C1 segment of cervical spinal cord (tissue), 14 donors: ENCODE results near the gene PLXNB2.
"Not testable (repeated sequence)": the region's sequence is repeated elsewhere in the genome, so short reads cannot be mapped to it uniquely, and the experiment has no call there.

Source experiments
- DNase-seq, 14 donors: peaks; one replicate each; lab custom pipeline; 2025; lab: John Stamatoyannopoulos, UW

PLXNB2 gene

DNA sequence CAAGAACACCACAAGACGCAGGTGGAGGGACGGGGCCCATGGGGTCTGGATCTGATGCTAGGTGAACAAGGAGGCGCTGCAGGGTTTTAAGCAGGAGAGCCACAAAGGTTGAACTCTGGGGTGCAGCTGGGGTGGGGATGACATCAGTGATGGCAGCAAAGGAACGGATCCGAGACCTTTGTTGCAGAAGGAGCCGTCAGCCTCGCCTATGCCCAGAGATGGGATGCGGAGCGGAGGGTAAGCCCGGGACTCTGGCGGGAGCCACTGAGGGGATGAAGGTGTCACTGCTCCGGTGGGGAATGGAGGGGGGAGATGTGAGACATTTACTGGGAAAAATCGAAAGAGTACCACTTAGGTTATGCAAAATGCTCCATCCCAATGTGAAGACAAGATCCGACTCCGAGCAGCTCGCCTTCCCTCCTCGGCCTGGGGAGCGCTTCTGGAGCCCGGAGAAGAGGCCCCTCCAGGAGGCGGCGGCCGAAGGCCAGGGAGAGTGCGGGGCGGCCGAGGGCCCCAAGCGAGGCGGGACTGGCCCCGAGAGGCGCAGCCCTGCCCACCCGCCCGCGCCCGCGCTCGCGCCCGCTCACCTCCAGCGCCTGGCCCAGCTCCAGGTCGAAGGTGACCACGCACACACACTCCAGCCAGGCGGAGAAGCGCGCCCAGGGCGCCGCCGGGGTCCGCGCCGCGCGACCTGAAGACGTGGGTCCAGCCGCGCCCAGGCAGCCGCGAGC lies 18.9 kb upstream of the PLXNB2 start:
- DNase-seq: no peak

DNA sequence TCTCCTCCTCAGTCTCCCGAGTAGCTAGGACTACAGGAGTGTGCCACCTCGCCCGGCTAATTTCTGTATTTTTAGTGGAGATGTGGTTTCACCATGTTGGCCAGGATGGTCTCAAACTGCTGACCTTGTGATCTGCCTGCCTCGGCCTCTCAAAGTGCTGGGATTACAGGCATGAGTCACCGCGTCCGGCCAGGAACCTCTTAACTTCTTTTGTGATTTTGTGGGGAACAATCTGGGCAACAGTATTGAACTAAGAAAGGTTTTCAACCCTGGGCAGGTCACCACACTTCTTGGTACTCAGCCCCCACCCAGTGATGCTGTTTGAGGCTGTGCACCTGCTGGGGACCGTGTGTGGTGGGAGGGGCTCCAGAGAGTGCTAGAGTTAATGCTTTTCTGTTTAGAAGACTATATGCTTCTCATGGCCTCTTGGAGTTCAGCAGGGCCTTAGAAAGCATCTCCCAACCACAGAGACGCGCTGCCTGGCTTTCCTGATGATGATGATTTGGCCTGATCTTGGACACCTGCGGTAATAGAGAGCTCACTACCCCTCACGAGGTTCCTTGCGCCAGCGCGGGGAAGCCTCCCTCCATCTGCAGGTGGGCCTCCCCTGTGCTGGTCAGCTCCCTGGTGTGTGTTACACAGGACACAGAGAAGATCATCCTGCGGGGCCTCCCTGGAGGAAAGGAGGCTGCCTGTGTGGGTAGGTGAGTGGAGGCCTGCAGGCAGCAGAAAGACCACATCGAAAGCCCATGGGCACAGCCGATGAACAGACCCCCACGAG lies 18.2 kb upstream of the PLXNB2 start:
- no peak for DNase-seq

DNA sequence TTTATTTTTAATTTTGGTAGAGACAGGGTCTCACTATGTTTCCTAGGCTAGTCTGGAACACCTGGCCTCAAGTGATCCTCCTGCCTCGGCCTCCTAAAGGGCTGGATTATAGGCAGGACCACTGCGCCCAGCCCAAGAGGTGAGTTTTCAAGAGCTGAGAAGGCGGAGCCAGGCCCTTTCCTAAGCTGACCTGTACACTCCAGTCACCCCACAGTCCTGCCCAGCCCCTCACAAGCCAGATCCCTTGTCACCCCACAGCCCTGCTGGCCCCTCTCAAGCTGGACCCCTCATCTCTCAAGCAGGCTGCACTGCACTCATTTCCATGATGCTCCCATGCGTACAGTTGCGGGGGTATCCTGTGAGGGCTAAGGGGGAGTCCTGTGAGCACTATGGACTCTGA lies 16.5 kb upstream of the PLXNB2 start:
- DNase-seq: no peak

DNA sequence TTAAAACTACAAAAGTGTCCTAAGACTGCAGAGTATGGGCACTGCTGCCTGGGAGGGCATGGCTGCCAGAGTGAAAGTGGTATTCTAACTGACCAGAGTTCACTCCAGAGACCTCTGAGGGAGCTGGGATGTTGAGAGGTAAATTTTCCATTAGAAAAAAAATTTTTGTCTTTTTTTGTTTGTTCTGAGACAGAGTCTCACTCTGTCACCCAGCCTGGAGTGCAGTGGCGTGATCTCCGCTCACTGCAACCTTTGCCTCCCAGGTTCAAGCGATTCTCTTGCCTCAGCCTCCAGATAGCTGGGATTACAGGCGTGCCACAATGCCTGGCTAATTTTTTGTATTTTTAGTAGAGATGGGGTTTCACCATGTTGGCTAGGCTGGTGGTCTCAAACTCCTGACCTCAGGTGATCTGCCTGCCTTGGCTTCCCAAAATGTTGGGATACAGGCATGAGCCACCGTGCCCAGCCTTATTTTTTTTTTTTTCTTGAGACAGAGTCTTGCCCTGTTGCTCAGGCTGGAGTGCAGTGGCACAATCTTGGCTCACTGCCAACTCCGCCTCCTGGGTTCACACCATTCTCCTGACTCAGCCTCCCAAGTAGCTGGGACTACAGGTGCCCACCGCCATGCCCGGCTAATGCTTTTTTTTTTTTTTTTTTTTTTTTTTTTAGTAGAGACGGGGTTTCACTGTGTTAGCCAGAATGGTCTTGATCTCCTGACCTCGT lies 15.1 kb upstream of the PLXNB2 start:
- not testable (repeated sequence) for DNase-seq

DNA sequence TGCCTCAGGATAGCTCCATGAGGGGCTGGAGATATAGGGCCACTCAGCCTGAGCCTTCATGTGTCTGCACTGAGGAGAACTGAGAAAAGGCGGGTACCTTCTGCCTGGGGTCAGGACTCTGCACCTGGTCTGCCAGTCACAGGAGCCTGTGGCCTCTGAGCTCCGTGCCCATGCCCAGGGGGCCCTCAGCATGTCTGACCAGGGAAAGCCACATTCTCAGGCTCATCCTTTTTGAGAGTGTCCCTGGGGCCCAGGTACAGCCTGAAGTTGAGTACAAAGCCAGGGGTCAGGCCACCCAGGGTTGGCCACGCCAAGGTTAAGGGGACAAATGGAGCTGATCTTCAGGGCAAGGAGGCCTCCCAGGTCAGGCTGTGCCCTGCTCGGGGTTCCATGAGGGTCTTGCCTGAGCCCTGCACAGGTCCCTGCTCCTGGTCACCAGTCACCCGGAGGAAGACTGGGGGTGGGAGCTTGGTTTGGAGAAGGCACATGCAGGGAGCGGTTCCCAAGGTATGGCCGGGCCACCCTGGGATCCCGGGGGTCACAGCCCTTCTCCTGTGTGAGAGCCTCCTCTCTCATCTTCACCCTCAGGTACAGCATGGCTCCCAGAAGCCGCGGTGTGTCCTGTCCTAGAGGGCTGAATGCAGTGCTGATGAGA lies 13.4 kb upstream of the PLXNB2 start:
- no peak for DNase-seq

DNA sequence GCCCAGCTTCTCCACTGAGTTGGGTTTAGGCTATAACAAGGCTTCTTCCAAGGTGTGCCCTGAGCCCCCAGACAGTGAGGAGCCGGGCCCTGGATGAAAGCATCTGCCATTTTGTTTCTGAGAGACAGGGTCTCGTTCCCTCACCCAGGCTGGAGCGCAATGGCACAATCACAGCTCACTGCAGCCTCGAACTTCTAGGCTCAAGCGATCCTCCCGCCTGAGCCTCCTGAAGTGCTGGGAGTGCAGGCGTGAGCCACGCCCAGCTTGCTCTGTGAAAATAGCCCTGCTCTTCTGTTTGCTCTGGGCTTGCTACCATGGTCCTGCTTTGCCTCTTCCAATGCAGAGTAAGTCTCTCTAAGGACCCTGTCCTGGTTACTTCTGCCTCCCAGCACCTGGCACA lies 12.7 kb upstream of the PLXNB2 start:
- no peak for DNase-seq

DNA sequence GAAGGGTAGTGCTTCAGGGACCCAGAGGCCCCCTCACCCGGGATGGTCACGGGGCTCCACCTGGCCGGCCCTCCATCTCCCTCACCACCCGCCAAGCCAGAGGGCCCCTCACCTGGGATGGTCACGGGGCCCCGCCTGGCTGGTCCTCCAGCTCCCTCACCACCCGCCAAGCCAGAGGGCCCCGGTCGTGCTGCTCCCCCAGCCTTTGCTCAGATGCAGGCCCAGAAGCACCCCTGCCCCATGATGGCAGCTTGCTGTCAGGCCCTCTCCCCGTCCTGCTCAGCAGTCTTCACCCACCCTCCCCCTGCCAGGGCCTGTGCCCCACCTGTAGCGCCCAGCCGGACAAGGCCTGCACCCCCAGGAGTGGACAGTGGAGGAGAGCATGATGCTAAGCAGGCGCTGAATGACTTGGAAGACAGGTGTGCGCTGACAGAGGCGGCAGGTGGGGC lies 12.1 kb upstream of the PLXNB2 start:
- no peak for DNase-seq

DNA sequence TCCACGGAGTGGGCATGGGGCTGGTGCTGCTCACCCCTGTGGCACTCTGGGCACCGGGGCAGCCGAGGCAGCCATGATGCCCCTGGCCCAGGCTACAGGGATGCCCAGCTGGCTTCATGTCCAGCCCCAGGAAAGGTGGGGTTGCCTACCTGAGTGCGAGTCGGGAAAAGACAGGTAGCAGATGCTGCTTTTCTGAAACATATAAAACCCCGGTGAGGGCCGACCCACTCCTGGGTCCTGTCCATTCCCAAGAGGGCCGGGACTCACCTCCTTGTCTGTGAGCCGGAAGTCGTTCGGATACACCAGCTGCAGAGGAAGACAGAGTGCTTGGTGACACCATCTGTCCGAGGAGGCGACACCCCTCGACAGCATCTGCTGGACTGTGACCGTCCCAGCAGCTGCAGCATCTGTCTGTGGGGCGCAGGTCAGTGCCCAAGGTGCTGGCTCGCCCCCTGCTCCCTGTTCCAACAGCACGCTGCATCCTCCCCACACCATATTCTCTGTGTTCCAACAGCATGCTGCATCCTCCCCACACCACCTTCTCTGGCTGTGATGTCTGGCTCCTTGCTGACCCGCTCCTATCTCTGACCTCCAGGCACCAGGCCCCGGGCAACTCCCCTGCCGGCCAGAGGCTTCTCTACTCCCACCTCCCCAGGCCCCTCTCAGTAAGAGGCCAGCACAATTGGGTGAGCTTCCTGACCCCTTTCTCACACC lies 11.4 kb upstream of the PLXNB2 start:
- DNase-seq: no peak

DNA sequence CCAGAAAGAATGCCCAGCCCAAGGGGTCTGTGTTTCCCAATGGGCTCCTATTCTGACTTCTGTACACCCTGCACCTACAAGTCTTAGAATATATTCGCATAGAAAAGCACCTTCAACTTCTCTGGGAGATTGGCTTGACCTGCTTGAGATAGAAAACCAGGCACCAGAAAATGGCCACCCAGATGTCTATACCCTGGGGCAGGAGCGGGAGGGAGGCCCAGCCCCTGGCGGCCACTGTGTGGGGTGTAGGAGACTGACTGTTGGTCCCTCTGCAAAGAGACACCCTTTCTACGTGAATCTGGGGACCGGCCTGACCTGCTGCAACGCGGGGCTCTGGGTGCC lies 10.9 kb upstream of the PLXNB2 start:
- DNase-seq: no peak

DNA sequence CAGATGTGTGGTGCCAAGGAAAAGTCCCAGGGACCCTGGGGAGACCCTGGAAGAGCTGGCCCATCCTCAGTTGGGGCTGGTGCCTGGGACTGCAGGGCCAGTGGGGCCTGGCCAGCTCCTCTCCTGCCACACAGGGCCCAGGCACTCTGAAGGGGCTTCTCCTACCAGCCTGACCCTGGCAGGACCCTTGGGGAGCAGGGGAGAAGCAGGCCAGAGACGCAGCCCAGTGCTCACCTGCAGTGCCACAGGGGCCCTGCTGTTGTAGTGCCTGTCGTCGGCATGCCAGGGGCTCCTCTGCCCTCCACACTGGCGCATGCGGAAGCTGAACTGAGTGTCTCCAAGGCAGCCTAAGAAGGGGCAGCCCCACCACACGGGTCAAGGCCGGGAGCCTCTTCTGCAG lies 10.2 kb upstream of the PLXNB2 start:
- DNase-seq: no peak

DNA sequence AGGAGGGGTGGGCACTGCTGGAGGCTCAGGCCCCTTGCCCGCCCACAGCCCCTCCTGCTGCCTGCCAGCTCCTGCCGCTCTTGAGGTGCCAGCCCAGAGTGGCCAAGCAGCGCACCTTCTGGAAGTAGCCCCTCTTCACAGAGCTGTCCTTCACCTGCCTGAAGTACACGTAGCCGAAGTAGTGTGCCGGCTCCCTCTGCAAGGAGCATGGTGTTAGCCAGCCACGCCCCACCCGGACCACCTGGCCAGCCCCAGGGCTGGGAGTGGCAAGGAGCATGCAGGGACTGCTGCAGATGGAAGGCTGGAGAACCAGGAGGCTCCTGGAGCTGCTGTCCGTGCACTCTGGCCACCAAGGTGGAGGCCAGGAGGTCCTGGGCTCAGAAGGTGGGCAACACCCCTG lies 9.7 kb upstream of the PLXNB2 start:
- DNase-seq: no peak

DNA sequence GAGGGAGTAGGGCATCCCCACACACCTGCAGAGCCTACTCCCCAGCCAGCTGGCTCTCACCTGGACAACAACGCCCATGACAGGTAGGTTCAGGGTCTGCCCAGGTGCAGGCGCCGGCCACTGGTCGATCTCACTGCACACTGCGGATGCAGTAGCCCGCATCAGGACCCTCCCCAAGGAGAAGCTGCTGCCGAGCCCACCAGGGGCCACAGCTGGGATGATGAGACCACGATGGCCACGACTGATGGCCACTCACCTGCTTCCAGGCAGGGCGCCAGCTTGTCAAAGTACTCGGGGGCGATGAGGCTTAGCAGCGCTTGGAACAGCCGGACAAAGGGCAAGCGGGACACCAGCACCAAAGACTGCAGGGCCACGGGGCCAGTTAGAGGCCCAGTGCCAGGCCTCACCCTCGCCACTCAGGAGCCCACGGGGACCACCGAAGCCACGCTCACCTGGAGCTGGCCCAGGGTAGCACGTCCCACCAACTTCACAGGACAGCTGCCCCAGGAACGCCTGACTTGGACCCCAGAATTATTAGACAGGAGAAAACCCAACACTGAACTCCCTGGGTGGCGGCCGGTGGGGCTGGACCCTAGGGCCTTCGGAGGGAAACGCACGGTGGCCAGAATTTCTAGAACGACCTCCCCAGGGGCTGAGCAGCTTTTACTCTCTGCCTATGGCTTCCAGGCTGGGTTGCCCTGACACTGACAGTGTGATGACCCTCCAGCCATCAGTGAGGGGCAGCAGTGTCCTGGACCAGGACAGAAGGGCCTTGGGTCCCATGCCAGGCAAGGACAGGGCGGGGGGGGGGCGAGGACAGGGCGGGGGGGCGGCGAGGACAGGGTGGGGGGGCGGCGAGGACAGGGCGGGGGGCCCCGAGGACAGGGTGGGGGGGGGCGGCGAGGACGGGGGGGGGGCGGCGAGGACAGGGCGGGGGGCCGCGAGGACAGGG lies 8.9 kb upstream of the PLXNB2 start:
- DNase-seq: no peak

DNA sequence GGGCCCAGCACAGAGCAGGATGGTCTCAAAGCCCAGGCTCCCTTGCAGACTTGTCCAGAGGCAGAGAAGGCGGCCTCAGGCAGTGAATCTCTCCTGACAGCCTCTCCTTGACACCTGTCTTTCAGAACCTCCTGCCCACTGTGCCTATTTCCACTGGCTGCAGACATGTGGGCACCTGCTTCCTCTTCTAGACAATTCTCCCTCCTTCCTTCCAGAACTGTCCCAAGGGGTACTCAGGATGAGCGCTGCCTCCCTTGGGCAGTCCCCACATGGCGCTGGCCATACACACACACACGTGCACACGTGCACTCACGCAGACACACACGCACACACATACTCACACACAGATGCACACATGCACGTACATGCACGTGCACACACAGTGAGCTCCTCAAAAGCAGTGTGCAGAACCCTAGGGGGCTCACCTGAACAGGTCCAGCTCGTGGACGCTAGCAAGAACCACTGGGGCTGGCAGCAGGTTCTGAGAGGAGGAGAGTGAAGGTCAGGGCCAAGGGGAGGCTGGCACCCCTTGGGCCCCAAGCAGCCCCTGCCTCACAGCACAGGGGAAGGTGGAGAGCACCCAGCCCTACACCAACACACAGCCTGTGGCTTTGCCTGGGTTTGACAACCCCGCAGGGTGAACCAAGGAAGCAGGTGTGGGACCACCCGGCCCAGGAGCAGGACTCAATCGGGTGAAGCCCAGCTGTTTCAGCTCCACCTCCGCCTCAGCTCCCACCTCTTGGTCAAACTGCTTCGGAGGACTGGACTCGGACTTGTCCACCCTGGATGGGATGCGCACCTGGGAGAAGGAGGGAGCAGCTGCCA lies 8.1 kb upstream of the PLXNB2 start:
- no peak for DNase-seq

DNA sequence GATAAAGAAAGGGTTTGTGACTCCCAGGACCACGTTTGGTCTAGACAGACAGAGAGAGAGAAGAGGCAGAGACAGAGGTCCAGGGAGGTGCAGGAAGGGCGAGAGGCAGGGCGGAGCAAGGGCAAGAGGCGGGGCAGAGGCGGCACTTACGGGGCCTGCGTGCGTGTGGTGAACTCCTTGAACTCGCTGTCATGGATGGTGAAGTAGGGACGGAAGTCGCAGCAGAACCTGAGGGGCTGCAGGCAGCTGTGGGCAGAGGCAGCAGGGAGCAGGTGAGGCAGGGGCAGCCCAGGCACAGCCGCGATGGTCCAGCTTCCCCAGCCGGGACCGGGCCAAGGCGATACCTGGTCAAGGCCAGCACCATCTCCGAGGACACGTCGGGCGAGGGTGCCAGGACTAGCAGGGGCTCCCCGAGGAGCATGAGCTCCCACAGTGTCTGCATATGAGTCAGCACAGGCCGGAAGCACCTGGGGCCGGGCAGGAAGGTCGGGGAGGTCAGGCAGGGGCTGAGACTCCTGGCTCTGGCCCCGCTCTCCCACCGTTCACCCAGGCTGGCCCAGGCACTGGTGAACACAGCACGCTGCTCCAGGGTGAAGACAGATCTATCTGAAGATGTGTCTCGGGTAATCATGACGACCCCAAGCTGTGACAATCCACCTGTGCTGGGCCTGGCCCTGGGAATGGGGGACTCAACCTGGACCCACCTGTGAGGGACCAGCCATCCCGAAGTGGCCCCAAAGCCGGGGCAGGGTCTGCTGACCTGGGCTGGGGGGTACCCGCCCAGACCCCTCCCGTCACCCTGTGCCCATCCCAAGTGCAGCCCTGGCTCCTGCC lies 7.2 kb upstream of the PLXNB2 start:
- no peak for DNase-seq

DNA sequence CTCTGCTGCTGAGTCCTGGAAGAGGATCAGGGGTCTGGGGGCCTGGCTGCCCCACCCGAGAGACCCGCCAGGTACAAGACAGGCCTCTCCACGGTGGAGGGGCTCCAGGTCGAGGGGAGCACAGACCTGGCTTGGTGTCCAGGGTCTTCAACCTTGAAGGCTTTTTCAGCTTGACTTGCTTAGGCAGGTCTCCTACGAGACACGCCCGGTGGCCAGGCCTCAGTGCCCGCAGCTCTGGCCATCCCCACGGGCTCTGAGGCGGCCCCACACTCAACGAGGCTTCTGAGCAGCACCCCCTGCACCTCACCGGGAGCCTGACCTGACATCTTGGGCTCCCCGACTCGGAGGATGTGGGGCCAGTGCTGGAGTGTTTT lies 6.6 kb upstream of the PLXNB2 start:
- DNase-seq: no peak

DNA sequence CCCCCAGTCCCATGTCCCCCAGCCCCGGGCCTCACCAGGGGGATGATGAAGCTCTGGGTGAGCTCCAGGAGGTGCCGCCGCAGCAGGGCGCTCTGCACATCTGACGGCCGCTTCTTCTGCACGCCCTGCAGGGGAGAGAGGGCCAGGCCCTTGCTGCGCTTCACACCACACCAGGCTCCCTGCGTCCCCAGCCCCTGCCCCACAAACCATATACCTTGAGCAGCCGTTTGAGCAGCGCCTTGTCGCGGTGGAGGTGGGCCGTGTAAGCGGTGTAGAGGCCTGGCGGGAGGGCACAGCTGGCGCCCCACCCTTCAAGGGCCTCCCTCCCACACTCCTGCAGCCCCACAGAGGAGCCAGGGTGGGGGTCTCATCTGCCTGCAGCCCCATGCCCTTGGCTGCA lies 6.2 kb upstream of the PLXNB2 start:
- DNase-seq: no peak

DNA sequence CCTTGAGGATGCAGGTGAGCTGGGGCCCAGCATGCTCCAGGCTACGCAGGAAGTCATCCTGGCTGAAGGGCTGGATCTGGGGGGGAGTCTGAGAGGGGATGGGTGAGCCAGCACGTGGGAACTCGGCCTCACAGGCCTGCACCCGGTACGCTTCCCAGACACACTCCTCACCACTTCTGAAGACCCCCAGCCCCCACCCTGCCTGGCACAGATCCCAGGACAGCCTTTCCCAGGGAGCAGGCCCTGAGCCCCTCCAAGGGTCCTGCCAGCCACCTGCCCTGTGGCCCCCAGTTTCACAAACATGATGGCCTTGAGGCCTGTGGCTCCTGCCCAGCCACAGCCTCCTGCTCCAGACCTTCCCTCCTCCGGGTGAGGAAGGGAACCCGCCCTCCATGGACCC lies 5.6 kb upstream of the PLXNB2 start:
- DNase-seq: no peak

DNA sequence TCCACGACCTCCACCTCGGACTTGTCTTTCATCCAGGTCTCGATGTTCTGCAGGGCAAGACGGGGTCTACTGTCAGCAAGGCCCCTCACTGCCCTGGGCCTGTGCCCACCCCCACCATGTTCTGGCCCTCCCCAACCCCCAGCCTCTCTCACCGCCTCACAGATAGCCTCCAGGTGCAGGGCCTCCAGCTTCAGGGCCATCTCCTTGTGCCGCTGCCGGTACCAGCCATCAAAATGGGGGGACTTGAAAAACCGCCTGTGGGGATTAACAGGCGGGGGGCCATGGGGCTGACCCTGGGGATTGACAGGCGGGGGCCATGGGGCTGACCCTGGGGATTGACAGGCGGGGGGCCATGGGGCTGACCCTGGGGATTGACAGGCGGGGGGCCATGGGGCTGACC lies 4.9 kb upstream of the PLXNB2 start:
- no peak for DNase-seq
